Activated CD8-positive, alpha-beta memory T cell treated with anti-CD3 and anti-CD28 coated beads, Interleukin-2, amount 50 U/mL, for 24 hours (primary cell): Measurements from ENCODE around the gene MEGF6.

Experiments used
- DNase-seq: peaks from one replicate; pipeline ENCODE4 v3.0.0-alpha.2; 2020; ENCODE audit errors: extremely low read depth

MEGF6 gene

GRCh38 chr1:3490046-3490745 lies 121.1 kb downstream of the MEGF6 start:
- DNase-seq = no peak

GRCh38 chr1:3488432-3488831 lies 122.9 kb downstream of the MEGF6 start:
- DNase-seq = no peak

GRCh38 chr1:3485016-3485415 lies 126.3 kb downstream of the MEGF6 start:
- no peak for DNase-seq

GRCh38 chr1:3483801-3484444 lies 127.4 kb downstream of the MEGF6 start:
- peak; percentile 7 for DNase-seq

- DNase-seq = no peak
Observed at GRCh38 chr1:3483380-3483779, 127.9 kb downstream of the MEGF6 start.

- no peak for DNase-seq
Observed at GRCh38 chr1:3482378-3482849, 128.9 kb downstream of the MEGF6 start.

- DNase-seq = no peak
Observed at GRCh38 chr1:3481836-3482375, 129.4 kb downstream of the MEGF6 start.

- no peak for DNase-seq
Observed at GRCh38 chr1:3481046-3481445, 130.3 kb downstream of the MEGF6 start.

- no peak for DNase-seq
Observed at GRCh38 chr1:3480369-3480719, 131.0 kb downstream of the MEGF6 start.

GRCh38 chr1:3479511-3480368 lies 131.6 kb downstream of the MEGF6 start:
- no peak for DNase-seq

- no peak for DNase-seq
Observed at GRCh38 chr1:3478187-3478586, 133.1 kb downstream of the MEGF6 start.

GRCh38 chr1:3477241-3477995 lies 133.9 kb downstream of the MEGF6 start:
- DNase-seq = no peak

- no peak for DNase-seq
Observed at GRCh38 chr1:3476666-3477065, 134.6 kb downstream of the MEGF6 start.

- no peak for DNase-seq
Observed at GRCh38 chr1:3475839-3476573, 135.3 kb downstream of the MEGF6 start.

- no peak for DNase-seq
Observed at GRCh38 chr1:3474421-3474820, 136.9 kb downstream of the MEGF6 start.

GRCh38 chr1:3474016-3474415 lies 137.3 kb downstream of the MEGF6 start:
- DNase-seq = no peak

- DNase-seq = no peak
Observed at GRCh38 chr1:3473381-3473844, 137.9 kb downstream of the MEGF6 start.

- no peak for DNase-seq
Observed at GRCh38 chr1:3472906-3473305, 138.4 kb downstream of the MEGF6 start.

- no peak for DNase-seq
Observed at GRCh38 chr1:3472088-3472850, 139.0 kb downstream of the MEGF6 start.
